ENCODE measurements around the gene ARID1B. TPM values are rescaled to one million over a fixed set of nuclear protein-coding genes. Genes with fewer than 3 reads are reported as not detected.
A peak's percentile ranks its signal among the peaks of the same experiment; 100 is the strongest.

ARID1B gene
- total and polyA plus RNA-seq, 9 of the 15 experiments (the other 6 are each of a cell fraction or from before 2014, with no cell fraction given), result 12.5 to 50.5 (median 25.8) TPM

DNA sequence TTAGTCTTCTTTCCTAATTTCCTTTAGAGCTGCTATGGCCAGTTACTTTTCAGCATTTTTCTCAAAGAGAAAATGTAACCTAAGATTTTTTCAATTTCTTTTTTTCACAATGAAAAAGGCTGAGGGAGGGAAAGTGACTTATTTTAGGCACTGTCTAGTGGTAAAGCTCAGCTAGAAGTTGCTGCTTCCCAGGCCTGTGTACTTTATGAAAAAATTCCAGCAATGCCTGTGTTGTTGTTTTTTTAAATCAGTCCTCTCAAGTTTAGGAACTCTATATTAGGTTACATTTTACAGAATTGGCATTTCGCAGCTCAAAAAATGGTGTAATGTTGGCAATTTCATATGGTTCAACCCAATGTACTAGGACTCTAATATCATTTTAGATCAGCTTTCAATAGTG is 269.6 kb downstream of the ARID1B start (continued):
- TF ChIP-seq TOE1 (IDR thresholded peaks at IDR 0.05; ENCODE audit: borderline replicate concordance), result no peak
- TF ChIP-seq TOE1 (CRISPR knock-in tag; IDR thresholded peaks at IDR 0.05; ENCODE audit: borderline replicate concordance, low read depth), result no peak
- TF ChIP-seq, protein P1, sequence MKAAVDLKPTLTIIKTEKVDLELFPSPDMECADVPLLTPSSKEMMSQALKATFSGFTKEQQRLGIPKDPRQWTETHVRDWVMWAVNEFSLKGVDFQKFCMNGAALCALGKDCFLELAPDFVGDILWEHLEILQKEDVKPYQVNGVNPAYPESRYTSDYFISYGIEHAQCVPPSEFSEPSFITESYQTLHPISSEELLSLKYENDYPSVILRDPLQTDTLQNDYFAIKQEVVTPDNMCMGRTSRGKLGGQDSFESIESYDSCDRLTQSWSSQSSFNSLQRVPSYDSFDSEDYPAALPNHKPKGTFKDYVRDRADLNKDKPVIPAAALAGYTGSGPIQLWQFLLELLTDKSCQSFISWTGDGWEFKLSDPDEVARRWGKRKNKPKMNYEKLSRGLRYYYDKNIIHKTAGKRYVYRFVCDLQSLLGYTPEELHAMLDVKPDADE (conservative IDR thresholded peaks at IDR 0.05; ENCODE audit: control insufficient read depth, low read depth, low read length), result no peak
- no peak for TF ChIP-seq NR1H2 (CRISPR knock-in tag; IDR thresholded peaks at IDR 0.05)

DNA sequence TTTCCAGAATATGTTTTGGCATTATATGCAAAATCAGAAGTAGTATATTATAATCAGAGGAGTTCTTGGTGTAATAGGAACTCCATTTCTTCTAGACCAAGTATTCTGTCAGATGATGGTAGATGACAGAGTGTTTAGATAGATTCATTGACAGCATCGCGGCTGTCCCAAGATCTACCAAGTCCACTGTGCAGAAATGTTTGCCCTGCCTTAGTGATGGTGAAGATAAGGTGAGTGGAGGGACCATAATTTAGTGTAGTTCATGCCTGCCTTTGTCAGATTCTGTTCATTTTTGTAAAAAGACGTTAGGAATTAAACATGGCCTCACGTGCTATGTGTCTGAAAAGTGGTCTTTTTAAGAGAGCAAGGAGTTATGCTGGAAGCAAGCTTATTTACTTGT is 270.1 kb downstream of the ARID1B start:
- FAIRE-seq, result peak; percentile 60
- Histone ChIP-seq H3K36me3 (ENCODE audit: control insufficient read depth, insufficient read depth, low read length) (no peaks in the 10 kb centered on the region), H3K27ac (ENCODE audit: extremely low read depth, low read depth, low read length) (no peak overlapping the region), H3K9ac (ENCODE audit: insufficient read depth in 1 of 2, low read depth in 2 of 2, low read length in 2 of 2) (no peak overlapping the region), H3K9me3 (replicated peaks; ENCODE audit: control insufficient read depth, insufficient read depth, low read depth, low read length) (no peaks in the 10 kb centered on the region), H3K4me2 (ENCODE audit: insufficient read depth, low read length) (no peak overlapping the region), H2AFZ (ENCODE audit: low read depth, low read length) (no peak overlapping the region), H3K4me3 (no peak overlapping the region), H4K20me1 (replicated peaks; ENCODE audit: control insufficient read depth, insufficient read depth, low read length) (no peaks in the 10 kb centered on the region), H3K79me2 (ENCODE audit: control insufficient read depth, insufficient read depth, low read length) (peaks cover 7% of the 10 kb centered on the region; the same call in 1 of the 3 replicates), H3K9me1 (ENCODE audit: control insufficient read depth, insufficient read depth, low read length) (no peaks in the 10 kb centered on the region), H3K4me1 (replicated peaks in 1 of 2; ENCODE audit: control insufficient read depth in 2 of 2, insufficient read depth in 2 of 2, low read length in 2 of 2) (peaks cover 8 to 21% of the 10 kb centered on the region in 2 experiments; a peak in 4 of 5 replicates), H3K27me3 (ENCODE audit: control insufficient read depth in 2 of 2, insufficient read depth in 2 of 2, low read length in 2 of 2) (no peaks in the 10 kb centered on the region)
- ChIA-PET POLR2A (interaction anchor here (0.9 to 1.4 kb wide), 3 partner anchors 11 to 18 kb away, joined by 3 to 5 read pairs (median 3); no protein-coding TSS in a partner anchor), CTCF (ENCODE audit: low intra/inter-chr PET ratio) (no interaction called here)
- ATAC-seq, result peak; percentile 44; the same call in 2 of the 3 replicates
- 16% methylated on average over 4 of the region's 4 CpGs for WGBS (ENCODE audit: insufficient coverage, low coverage, missing lambda C conversion rate)
- DNase-seq (ENCODE audit: extremely low read depth in 1 of 4, low spot score in 3 of 4), result peak in 2 of 4 experiments; percentile 27 to 35
- intact Hi-C loops (cut with micrococcal nuclease) (loop anchor here (5.0 kb wide), 1 partner anchor 225 kb away; no protein-coding TSS in a partner anchor), in situ Hi-C loops (cut with MboI) (no loop called here)
- BruUV-seq (replicated peaks), result no TSS peak
- TF ChIP-seq CBFA2T3 (IDR thresholded peaks at IDR 0.05) (0 out of 2 replicates have a peak, but pooled peaks have one; percentile 14), EHMT2 (IDR thresholded peaks at IDR 0.05) (0 out of 2 replicates have a peak, but pooled peaks have one; percentile 12)
- TF ChIP-seq, protein P2, sequence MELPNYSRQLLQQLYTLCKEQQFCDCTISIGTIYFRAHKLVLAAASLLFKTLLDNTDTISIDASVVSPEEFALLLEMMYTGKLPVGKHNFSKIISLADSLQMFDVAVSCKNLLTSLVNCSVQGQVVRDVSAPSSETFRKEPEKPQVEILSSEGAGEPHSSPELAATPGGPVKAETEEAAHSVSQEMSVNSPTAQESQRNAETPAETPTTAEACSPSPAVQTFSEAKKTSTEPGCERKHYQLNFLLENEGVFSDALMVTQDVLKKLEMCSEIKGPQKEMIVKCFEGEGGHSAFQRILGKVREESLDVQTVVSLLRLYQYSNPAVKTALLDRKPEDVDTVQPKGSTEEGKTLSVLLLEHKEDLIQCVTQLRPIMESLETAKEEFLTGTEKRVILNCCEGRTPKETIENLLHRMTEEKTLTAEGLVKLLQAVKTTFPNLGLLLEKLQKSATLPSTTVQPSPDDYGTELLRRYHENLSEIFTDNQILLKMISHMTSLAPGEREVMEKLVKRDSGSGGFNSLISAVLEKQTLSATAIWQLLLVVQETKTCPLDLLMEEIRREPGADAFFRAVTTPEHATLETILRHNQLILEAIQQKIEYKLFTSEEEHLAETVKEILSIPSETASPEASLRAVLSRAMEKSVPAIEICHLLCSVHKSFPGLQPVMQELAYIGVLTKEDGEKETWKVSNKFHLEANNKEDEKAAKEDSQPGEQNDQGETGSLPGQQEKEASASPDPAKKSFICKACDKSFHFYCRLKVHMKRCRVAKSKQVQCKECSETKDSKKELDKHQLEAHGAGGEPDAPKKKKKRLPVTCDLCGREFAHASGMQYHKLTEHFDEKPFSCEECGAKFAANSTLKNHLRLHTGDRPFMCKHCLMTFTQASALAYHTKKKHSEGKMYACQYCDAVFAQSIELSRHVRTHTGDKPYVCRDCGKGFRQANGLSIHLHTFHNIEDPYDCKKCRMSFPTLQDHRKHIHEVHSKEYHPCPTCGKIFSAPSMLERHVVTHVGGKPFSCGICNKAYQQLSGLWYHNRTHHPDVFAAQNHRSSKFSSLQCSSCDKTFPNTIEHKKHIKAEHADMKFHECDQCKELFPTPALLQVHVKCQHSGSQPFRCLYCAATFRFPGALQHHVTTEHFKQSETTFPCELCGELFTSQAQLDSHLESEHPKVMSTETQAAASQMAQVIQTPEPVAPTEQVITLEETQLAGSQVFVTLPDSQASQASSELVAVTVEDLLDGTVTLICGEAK (IDR thresholded peaks at IDR 0.05), result no peak
- TF ChIP-seq, protein P2 (CRISPR knock-in tag; IDR thresholded peaks at IDR 0.05), result no peak
